Measurements from ENCODE around the gene CRACR2A. TPM values are rescaled to one million over a fixed set of nuclear protein-coding genes. Genes with fewer than 3 reads are reported as not detected.

The CRACR2A gene
- polyA plus RNA-seq, 3 donors: 2.8 to 10.7 (median 5.8) TPM

DNA sequence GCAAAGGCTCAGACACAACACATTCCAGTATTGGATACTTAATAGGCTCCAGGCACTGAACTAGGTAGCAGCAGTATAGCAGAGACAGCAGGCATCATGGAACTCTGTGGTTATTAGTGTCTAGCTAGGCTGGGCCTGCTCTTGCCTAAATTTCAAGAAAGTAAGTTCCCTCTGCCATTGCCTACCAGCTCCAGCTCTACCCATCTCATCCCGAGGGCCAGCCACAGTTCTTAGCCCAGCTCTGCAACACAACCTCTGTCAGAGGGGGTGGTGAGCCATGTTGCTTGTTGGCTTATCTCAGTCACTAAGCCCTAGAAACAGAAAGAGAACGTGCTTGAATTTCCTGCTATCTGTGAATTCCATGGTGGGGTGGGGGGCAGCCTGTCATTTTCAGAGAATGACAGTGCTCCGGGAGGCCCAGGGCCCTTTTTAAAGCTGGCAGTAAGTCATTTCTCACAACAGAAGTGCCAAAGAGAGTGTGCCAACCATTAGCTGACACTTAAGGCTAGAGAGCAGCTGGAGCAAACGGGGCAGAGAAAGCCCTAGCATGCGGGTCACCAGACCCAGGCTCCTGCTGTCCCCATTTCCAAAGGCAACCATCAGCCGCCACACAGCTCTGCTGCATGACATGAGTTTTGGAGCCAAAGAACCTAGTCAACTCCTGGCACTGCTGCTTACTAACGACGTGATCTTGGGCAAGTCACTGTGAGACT is 156.1 kb downstream of the CRACR2A start:
- 96% methylated on average over 4 of the region's 8 CpGs for WGBS (ENCODE audit: insufficient coverage)
- Histone ChIP-seq H3K36me3 (replicated peaks in 1 of 2; ENCODE audit: control insufficient read depth in 1 of 2, insufficient read depth in 2 of 2, low read length in 2 of 2) (no peaks in the 10 kb centered on the region), H2AFZ (ENCODE audit: insufficient read depth, low read depth, low read length, poor library complexity, severe bottlenecking) (no peak overlapping the region), H3K4me1 (ENCODE audit: control insufficient read depth in 1 of 2, insufficient read depth in 2 of 2, low read length in 2 of 2) (no peaks in the 10 kb centered on the region), H3K27ac (ENCODE audit: low read depth in 1 of 2, low read length in 2 of 2) (no peak overlapping the region), H3K79me2 (ENCODE audit: insufficient read depth, low read length) (no peaks in the 10 kb centered on the region), H3K4me2 (replicated peaks; ENCODE audit: extremely low read depth, low read length, poor library complexity, severe bottlenecking) (no peak overlapping the region), H3K9me3 (replicated peaks in 1 of 2; ENCODE audit: control insufficient read depth in 1 of 2, insufficient read depth in 1 of 2, low read length in 2 of 2) (no peaks in the 10 kb centered on the region), H3K4me3 (replicated peaks in 1 of 3; ENCODE audit: low read depth in 2 of 3, low read length in 3 of 3) (no peak overlapping the region), H4K20me1 (ENCODE audit: insufficient read depth, low read length) (no peaks in the 10 kb centered on the region), H3K27me3 (ENCODE audit: control insufficient read depth in 2 of 2, insufficient read depth in 2 of 2, low read length in 2 of 2) (no peaks in the 10 kb centered on the region), H3K9ac (ENCODE audit: insufficient read depth, low read length, poor library complexity, severe bottlenecking) (no peak overlapping the region)
- TF ChIP-seq, protein P1, sequence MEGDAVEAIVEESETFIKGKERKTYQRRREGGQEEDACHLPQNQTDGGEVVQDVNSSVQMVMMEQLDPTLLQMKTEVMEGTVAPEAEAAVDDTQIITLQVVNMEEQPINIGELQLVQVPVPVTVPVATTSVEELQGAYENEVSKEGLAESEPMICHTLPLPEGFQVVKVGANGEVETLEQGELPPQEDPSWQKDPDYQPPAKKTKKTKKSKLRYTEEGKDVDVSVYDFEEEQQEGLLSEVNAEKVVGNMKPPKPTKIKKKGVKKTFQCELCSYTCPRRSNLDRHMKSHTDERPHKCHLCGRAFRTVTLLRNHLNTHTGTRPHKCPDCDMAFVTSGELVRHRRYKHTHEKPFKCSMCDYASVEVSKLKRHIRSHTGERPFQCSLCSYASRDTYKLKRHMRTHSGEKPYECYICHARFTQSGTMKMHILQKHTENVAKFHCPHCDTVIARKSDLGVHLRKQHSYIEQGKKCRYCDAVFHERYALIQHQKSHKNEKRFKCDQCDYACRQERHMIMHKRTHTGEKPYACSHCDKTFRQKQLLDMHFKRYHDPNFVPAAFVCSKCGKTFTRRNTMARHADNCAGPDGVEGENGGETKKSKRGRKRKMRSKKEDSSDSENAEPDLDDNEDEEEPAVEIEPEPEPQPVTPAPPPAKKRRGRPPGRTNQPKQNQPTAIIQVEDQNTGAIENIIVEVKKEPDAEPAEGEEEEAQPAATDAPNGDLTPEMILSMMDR (IDR thresholded peaks at IDR 0.05): no peak
- peaks cover 3 to 11% (median 11%) of the 10 kb centered on the region in 3 donors for H3K27me3 Mint-ChIP-seq (ENCODE audit: low read depth in 3 of 3)
- intact Hi-C loops (cut with micrococcal nuclease): no loop called here
- H3K36me3 Mint-ChIP-seq: no peaks in the 10 kb centered on the region
- no peak overlapping the region for H3K4me3 Mint-ChIP-seq
- H3K4me1 Mint-ChIP-seq: no peaks in the 10 kb centered on the region
- H3K9me3 Mint-ChIP-seq: no peaks in the 10 kb centered on the region
- no peak overlapping the region for H3K27ac Mint-ChIP-seq
- no peak for DNase-seq

DNA sequence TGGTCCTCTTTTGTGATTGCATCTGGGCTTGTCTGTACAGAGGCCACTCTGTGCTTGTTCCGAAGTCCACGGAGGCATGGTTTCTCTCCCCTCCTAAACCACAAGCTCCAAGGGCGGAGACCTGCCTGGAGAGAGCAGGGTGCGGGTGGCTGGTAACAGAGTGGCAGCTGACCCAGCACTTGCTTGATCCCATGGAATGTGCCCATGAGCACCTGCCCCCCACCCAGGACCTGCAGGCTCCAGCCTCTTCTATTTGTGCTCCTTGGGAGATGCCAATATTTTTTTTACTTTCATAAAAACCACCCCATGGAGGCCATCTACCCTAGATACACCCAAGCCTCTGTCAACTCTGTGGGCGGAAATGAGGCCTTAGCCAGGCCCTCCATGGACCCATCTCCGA is 157.2 kb downstream of the CRACR2A start:
- no peaks in the 10 kb centered on the region for H3K9me3 ChIP-seq (replicated peaks in 1 of 2; ENCODE audit: control insufficient read depth in 1 of 2, insufficient read depth in 1 of 2, low read length in 2 of 2)
- DNase-seq: no peak
- H4K20me1 ChIP-seq (ENCODE audit: insufficient read depth, low read length): no peaks in the 10 kb centered on the region
- Mint-ChIP-seq H3K27ac (no peak overlapping the region), H3K27me3 (ENCODE audit: low read depth in 3 of 3) (peaks cover 0 to 11% (median 4%) of the 10 kb centered on the region in 3 donors), H3K36me3 (no peaks in the 10 kb centered on the region), H3K4me3 (no peak overlapping the region), H3K9me3 (no peaks in the 10 kb centered on the region), H3K4me1 (no peaks in the 10 kb centered on the region)
- no peak overlapping the region for H3K4me3 ChIP-seq (replicated peaks in 1 of 3; ENCODE audit: low read depth in 2 of 3, low read length in 3 of 3)
- WGBS (ENCODE audit: insufficient coverage): 96% methylated on average over 5 of the region's 6 CpGs
- no peaks in the 10 kb centered on the region for H3K27me3 ChIP-seq (ENCODE audit: control insufficient read depth in 2 of 2, insufficient read depth in 2 of 2, low read length in 2 of 2)
- H3K36me3 ChIP-seq (replicated peaks in 1 of 2; ENCODE audit: control insufficient read depth in 1 of 2, insufficient read depth in 2 of 2, low read length in 2 of 2): no peaks in the 10 kb centered on the region
- no peak overlapping the region for H3K4me2 ChIP-seq (replicated peaks; ENCODE audit: extremely low read depth, low read length, poor library complexity, severe bottlenecking)
- intact Hi-C loops (cut with micrococcal nuclease): no loop called here
- H3K4me1 ChIP-seq (ENCODE audit: control insufficient read depth in 1 of 2, insufficient read depth in 2 of 2, low read length in 2 of 2): no peaks in the 10 kb centered on the region
- no peak overlapping the region for H2AFZ ChIP-seq (ENCODE audit: insufficient read depth, low read depth, low read length, poor library complexity, severe bottlenecking)
- no peak overlapping the region for H3K9ac ChIP-seq (ENCODE audit: insufficient read depth, low read length, poor library complexity, severe bottlenecking)
- TF ChIP-seq, protein P1 (IDR thresholded peaks at IDR 0.05): no peak
- H3K27ac ChIP-seq (ENCODE audit: low read depth in 1 of 2, low read length in 2 of 2): no peak overlapping the region
- no peaks in the 10 kb centered on the region for H3K79me2 ChIP-seq (ENCODE audit: insufficient read depth, low read length)

Data from CD14-positive monocyte (primary cell).